DOHH2 (cell line): Measurements from ENCODE around the gene CNOT6.

Experiments used
- H3F3A ChIP-seq: fragments of 200-600 bp; sonication (generic), shearing (Covaris generic); 2 replicates; pipeline ENCODE4 v1.6.0; 2016; ENCODE audit warnings: antibody characterized with exemption, mild to moderate bottlenecking; ENCODE audit not compliant: control insufficient read depth, insufficient read depth
- H3K27ac ChIP-seq: fragments of 200-600 bp; sonication (generic); 2 replicates; pipeline ENCODE4 v1.5.1; 2014; ENCODE audit warnings: low read depth, mild to moderate bottlenecking, low read length, moderate library complexity
- H3K27me3 ChIP-seq: fragments of 200-600 bp; sonication (generic); 2 replicates; pipeline ENCODE4 v1.6.1; 2014; ENCODE audit warnings: mild to moderate bottlenecking, low read length, mixed read lengths; ENCODE audit not compliant: control insufficient read depth
- H3K36me3 ChIP-seq: fragments of 200-600 bp; sonication (generic); 2 replicates; pipeline ENCODE4 v1.6.1; 2014; ENCODE audit warnings: mild to moderate bottlenecking, low read length, moderate library complexity, mixed read lengths; ENCODE audit not compliant: control insufficient read depth
- H3K4me1 ChIP-seq: fragments of 200-600 bp; sonication (generic); 2 replicates; pipeline ENCODE4 v1.6.1; 2014; ENCODE audit warnings: mild to moderate bottlenecking, low read length, mixed read lengths; ENCODE audit not compliant: control insufficient read depth
- H3K4me2 ChIP-seq: fragments of 200-600 bp; sonication (generic); 2 replicates; pipeline ENCODE4 v1.6.0; 2014; ENCODE audit warnings: mild to moderate bottlenecking, low read length, moderate library complexity
- H3K4me3 ChIP-seq: fragments of 200-600 bp; sonication (generic); 2 replicates; pipeline ENCODE4 v1.5.1; 2014; ENCODE audit warnings: mild to moderate bottlenecking, low read length, mixed read lengths
- H3K79me2 ChIP-seq: fragments of 200-600 bp; sonication (generic); 2 replicates; pipeline ENCODE4 v1.6.1; 2014; ENCODE audit warnings: mild to moderate bottlenecking, low read length, mixed read lengths; ENCODE audit not compliant: control insufficient read depth
- H3K9me2 ChIP-seq: fragments of 200-600 bp; sonication (generic); replicated peaks from 2 replicates; pipeline ENCODE4 v1.6.1; 2014; ENCODE audit warnings: mild to moderate bottlenecking, low read length, mixed read lengths; ENCODE audit not compliant: control insufficient read depth
- H3K9me3 ChIP-seq: fragments of 200-600 bp; sonication (generic); 2 replicates; pipeline ENCODE4 v1.6.1; 2014; ENCODE audit warnings: antibody characterized with exemption, low read length, mixed read lengths; ENCODE audit not compliant: control insufficient read depth, insufficient read depth
- H4K20me1 ChIP-seq: fragments of 200-600 bp; sonication (generic); 2 replicates; pipeline ENCODE4 v1.6.0; 2014; ENCODE audit warnings: low read depth, mild to moderate bottlenecking, antibody characterized with exemption, low read length, moderate library complexity; ENCODE audit not compliant: control insufficient read depth, insufficient read depth
- EZH2phosphoT487 ChIP-seq: fragments of 200-600 bp; sonication (generic); IDR thresholded peaks from 2 replicates; pipeline ENCODE4 v1.6.1; 2017; ENCODE audit warnings: borderline replicate concordance, mild to moderate bottlenecking, antibody characterized with exemption, low read length, moderate library complexity, mixed read lengths
- TF ChIP-seq, protein P1 (sequence below): fragments of 200-600 bp; sonication (generic); IDR thresholded peaks from one replicate; pipeline ENCODE4 v1.5.1; 2014; ENCODE audit warnings: antibody characterized with exemption, mild to moderate bottlenecking, low read depth, low read length; ENCODE audit not compliant: poor library complexity, severe bottlenecking

The CNOT6 gene

DNA sequence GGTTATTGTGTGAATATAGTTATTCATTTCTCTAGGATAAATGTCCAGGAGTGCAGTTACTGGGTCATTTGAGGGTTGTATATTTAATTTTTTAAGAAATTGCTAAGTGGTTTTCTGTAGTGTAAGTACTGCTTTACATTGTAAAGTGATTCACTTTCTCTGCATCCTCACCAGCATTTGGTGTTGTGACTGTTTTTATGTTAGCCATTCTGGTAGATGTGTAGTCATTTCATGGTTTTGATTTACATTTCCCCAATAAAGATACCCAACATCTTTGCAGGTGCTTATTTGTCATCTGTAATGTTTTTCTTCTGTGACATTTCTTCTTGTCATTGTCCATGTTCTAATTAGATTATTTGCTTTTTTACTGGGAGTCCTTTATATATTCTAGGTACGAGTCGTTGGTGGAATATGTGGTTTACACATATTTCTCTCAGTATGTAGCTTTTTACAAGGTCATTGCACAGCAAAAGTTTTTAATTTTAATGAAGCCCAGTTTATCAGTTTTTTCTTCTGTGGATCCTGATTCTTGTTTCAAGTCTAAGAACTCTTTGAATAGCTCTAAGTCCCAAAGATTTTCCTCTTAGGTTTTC, 63.1 kb downstream of the CNOT6 start:
- H3F3A ChIP-seq: peaks cover 5% of the 10 kb centered on the region; the same call in 1 of the 2 replicates
- no peak overlapping the region for H3K4me3 ChIP-seq
- H3K27ac ChIP-seq: no peak overlapping the region
- H3K4me1 ChIP-seq: no peaks in the 10 kb centered on the region
- H3K79me2 ChIP-seq: peaks cover 32% of the 10 kb centered on the region
- H3K9me2 ChIP-seq: no peaks in the 10 kb centered on the region
- H3K4me2 ChIP-seq: no peak overlapping the region
- H3K36me3 ChIP-seq: peaks cover 41% of the 10 kb centered on the region
- no peaks in the 10 kb centered on the region for H3K27me3 ChIP-seq
- no peaks in the 10 kb centered on the region for H3K9me3 ChIP-seq
- TF ChIP-seq EZH2phosphoT487: no peak
- TF ChIP-seq, protein P1, sequence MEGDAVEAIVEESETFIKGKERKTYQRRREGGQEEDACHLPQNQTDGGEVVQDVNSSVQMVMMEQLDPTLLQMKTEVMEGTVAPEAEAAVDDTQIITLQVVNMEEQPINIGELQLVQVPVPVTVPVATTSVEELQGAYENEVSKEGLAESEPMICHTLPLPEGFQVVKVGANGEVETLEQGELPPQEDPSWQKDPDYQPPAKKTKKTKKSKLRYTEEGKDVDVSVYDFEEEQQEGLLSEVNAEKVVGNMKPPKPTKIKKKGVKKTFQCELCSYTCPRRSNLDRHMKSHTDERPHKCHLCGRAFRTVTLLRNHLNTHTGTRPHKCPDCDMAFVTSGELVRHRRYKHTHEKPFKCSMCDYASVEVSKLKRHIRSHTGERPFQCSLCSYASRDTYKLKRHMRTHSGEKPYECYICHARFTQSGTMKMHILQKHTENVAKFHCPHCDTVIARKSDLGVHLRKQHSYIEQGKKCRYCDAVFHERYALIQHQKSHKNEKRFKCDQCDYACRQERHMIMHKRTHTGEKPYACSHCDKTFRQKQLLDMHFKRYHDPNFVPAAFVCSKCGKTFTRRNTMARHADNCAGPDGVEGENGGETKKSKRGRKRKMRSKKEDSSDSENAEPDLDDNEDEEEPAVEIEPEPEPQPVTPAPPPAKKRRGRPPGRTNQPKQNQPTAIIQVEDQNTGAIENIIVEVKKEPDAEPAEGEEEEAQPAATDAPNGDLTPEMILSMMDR: no peak
- H4K20me1 ChIP-seq: no peaks in the 10 kb centered on the region

DNA sequence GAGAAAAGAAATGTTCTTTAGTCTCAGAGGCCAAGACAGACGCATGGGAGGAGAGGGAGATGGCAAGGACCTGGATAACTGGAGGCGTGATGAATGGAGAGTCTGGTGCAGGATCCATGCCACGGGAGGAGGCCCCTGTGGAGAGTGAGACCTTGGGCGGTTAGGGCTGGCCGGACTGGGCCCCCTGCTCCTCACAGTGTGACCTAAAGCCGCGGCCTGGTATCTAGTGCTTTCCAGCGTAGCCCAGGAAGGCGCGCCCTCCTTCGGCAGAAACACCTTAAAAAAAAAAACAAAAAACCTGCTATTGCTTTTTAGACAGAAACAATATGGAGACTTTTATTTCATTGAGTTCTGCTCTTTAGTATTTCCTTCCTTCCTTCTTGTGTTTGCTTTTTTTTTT, 64.1 kb downstream of the CNOT6 start:
- Histone ChIP-seq H3K4me2 (no peak overlapping the region), H3K9me2 (no peaks in the 10 kb centered on the region), H3K4me1 (no peaks in the 10 kb centered on the region), H3K9me3 (no peaks in the 10 kb centered on the region), H3K27ac (no peak overlapping the region), H3F3A (peaks cover under 1% of the 10 kb centered on the region; the same call in 1 of the 2 replicates), H3K27me3 (no peaks in the 10 kb centered on the region), H4K20me1 (no peaks in the 10 kb centered on the region), H3K79me2 (peaks cover 32% of the 10 kb centered on the region), H3K36me3 (peaks cover 38% of the 10 kb centered on the region), H3K4me3 (no peak overlapping the region)
- no peak for TF ChIP-seq EZH2phosphoT487
- TF ChIP-seq, protein P1: no peak

DNA sequence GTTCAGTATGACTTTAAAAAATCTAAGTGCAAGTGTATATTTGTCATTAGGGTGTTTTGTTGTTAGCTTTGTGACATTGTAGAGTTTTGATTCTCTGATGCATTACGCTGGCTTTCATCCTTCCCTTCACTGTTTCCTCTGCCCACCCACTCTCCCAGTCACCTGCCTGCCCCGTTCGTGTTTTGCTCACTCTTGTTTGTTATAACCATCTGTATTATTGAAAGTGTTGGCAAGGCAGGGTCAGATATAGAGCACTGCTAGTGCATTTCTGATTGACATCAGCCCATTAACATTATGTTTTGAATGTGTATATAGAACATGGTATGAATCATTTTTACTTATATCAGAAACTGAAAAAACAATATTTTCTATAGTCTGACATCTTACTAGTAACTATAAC, 69.8 kb downstream of the CNOT6 start:
- H3K27ac ChIP-seq: no peak overlapping the region

More for the DNA sequence above, 69.8 kb downstream of the CNOT6 start:
- no peaks in the 10 kb centered on the region for H3K4me1 ChIP-seq
- H3K36me3 ChIP-seq: peaks cover 51% of the 10 kb centered on the region
- TF ChIP-seq, protein P1: no peak
- TF ChIP-seq EZH2phosphoT487: no peak
- H3K27me3 ChIP-seq: no peaks in the 10 kb centered on the region
- H3K4me2 ChIP-seq: no peak overlapping the region
- peaks cover 19% of the 10 kb centered on the region for H3K79me2 ChIP-seq
- no peaks in the 10 kb centered on the region for H3K9me2 ChIP-seq
- no peak overlapping the region for H3K4me3 ChIP-seq
- no peaks in the 10 kb centered on the region for H4K20me1 ChIP-seq
- no peaks in the 10 kb centered on the region for H3K9me3 ChIP-seq
- H3F3A ChIP-seq: no peaks in the 10 kb centered on the region
